ENCODE results near the gene RALA.

The RALA gene

GRCh38 chr7:39637400-39637799 is 14.0 kb downstream of the RALA start:
- H3K4me3 ChIP-seq (ENCODE audit: control insufficient read depth, low read depth, low read length): no peak overlapping the region
- TF ChIP-seq CTCF (conservative IDR thresholded peaks at IDR 0.05; ENCODE audit: control insufficient read depth, insufficient read depth, low read depth, low read length): no peak
- DNase-seq (ENCODE audit: low read depth): no peak

- no peak for TF ChIP-seq CTCF (conservative IDR thresholded peaks at IDR 0.05; ENCODE audit: control insufficient read depth, insufficient read depth, low read depth, low read length)
- no peak overlapping the region for H3K4me3 ChIP-seq (ENCODE audit: control insufficient read depth, low read depth, low read length)
- DNase-seq (ENCODE audit: low read depth): no peak
These were observed 14.7 kb downstream of the RALA start for GRCh38 chr7:39637963-39638485.

- H3K4me3 ChIP-seq (ENCODE audit: control insufficient read depth, low read depth, low read length): no peak overlapping the region
- TF ChIP-seq CTCF (conservative IDR thresholded peaks at IDR 0.05; ENCODE audit: control insufficient read depth, insufficient read depth, low read depth, low read length): no peak
- DNase-seq (ENCODE audit: low read depth): no peak
These were observed 19.5 kb downstream of the RALA start for GRCh38 chr7:39642896-39643295.

GRCh38 chr7:39644170-39644569 is 20.8 kb downstream of the RALA start:
- peak; percentile 65 for DNase-seq (ENCODE audit: low read depth)
- no peak for TF ChIP-seq CTCF (conservative IDR thresholded peaks at IDR 0.05; ENCODE audit: control insufficient read depth, insufficient read depth, low read depth, low read length)
- H3K4me3 ChIP-seq (ENCODE audit: control insufficient read depth, low read depth, low read length): no peak overlapping the region

- H3K4me3 ChIP-seq (ENCODE audit: control insufficient read depth, low read depth, low read length): no peak overlapping the region
- DNase-seq (ENCODE audit: low read depth): no peak
- TF ChIP-seq CTCF (conservative IDR thresholded peaks at IDR 0.05; ENCODE audit: control insufficient read depth, insufficient read depth, low read depth, low read length): no peak
These were observed 22.4 kb downstream of the RALA start for GRCh38 chr7:39645482-39646407.

GRCh38 chr7:39647816-39648215 is 24.4 kb downstream of the RALA start:
- TF ChIP-seq CTCF (conservative IDR thresholded peaks at IDR 0.05; ENCODE audit: control insufficient read depth, insufficient read depth, low read depth, low read length): no peak
- DNase-seq (ENCODE audit: low read depth): no peak
- no peak overlapping the region for H3K4me3 ChIP-seq (ENCODE audit: control insufficient read depth, low read depth, low read length)

Data from fibroblast of mammary gland (primary cell).